ENCODE data around the gene PTRH1. TPM values are rescaled to one million over a fixed set of nuclear protein-coding genes. Genes with fewer than 3 reads are reported as not detected.

Gene PTRH1
- polyA plus RNA-seq, 1 of the 3 experiments (the other 2 are of a cell fraction), result 42.2 TPM

DNA sequence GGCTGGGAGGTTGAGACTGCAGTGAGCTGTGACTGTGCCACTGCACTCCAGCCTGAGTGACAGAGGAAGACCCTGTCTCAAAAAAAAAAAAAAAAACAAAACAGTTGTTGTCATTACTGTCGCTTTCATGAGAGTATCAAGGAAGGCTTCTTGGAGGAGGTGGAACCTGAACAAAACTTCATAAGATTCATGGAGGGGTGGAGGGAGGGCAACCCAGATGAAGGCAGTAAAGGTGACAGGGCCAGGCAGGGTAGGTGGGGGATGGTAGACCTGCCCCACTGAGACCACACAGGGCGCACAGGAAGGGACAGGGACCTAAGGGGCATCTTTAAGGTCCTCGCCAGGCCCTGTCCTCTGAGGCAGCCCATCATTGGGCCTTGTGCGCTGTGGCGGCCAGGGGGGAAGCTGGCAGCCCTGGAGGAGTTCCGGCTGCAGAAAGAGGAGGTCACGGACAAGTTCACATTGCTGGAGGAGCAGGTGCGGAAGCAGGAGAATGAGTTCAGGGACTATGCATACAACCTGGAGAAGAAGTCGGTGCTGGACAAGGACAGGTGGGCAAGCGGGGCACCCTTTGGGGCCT lies 5.2 kb downstream of the PTRH1 start:
- peaks cover 0 to 29% of the 10 kb centered on the region in 2 experiments; a peak in 1 of 4 replicates for H3K4me1 ChIP-seq (ENCODE audit: control insufficient read depth in 1 of 2, insufficient read depth in 2 of 2, low read depth in 1 of 2, low read length in 1 of 2)
- DNase-seq, result no peak
- ChIA-PET POLR2A (no interaction called here), CTCF (interaction anchor here (1.0 to 1.5 kb wide), 2 partner anchors 24 to 75 kb away, joined by 3 to 6 read pairs; partner anchors contain the start of genes CDK9 and TOR2A)
- H4K20me1 ChIP-seq (ENCODE audit: insufficient read depth), result no peaks in the 10 kb centered on the region
- H3K27ac ChIP-seq (ENCODE audit: low read depth in 2 of 2, low read length in 1 of 2), result no peak overlapping the region
- TF ChIP-seq, protein P1, sequence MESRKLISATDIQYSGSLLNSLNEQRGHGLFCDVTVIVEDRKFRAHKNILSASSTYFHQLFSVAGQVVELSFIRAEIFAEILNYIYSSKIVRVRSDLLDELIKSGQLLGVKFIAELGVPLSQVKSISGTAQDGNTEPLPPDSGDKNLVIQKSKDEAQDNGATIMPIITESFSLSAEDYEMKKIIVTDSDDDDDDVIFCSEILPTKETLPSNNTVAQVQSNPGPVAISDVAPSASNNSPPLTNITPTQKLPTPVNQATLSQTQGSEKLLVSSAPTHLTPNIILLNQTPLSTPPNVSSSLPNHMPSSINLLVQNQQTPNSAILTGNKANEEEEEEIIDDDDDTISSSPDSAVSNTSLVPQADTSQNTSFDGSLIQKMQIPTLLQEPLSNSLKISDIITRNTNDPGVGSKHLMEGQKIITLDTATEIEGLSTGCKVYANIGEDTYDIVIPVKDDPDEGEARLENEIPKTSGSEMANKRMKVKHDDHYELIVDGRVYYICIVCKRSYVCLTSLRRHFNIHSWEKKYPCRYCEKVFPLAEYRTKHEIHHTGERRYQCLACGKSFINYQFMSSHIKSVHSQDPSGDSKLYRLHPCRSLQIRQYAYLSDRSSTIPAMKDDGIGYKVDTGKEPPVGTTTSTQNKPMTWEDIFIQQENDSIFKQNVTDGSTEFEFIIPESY (IDR thresholded peaks at IDR 0.05; ENCODE audit: borderline replicate concordance, low read depth), result no peak
- TF ChIP-seq GABPA (IDR thresholded peaks at IDR 0.05; ENCODE audit: low read depth), result no peak
- TF ChIP-seq, protein P2, sequence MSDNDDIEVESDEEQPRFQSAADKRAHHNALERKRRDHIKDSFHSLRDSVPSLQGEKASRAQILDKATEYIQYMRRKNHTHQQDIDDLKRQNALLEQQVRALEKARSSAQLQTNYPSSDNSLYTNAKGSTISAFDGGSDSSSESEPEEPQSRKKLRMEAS (IDR thresholded peaks at IDR 0.05; ENCODE audit: low read depth), result no peak
- no peak for TF ChIP-seq NRF1 (IDR thresholded peaks at IDR 0.05; ENCODE audit: low read depth, low read length)
- TF ChIP-seq FOXM1 (IDR thresholded peaks at IDR 0.05; ENCODE audit: low read depth), result no peak
- TF ChIP-seq MXI1 (IDR thresholded peaks at IDR 0.05; ENCODE audit: low read depth, low read length), result no peak
- TF ChIP-seq SMC3 (IDR thresholded peaks at IDR 0.05; ENCODE audit: low read depth, low read length), result no peak
- TF ChIP-seq EP300 (IDR thresholded peaks at IDR 0.05; ENCODE audit: borderline replicate concordance in 1 of 2, low read depth in 1 of 2, low read length in 1 of 2), result no peak
- no peaks in the 10 kb centered on the region for H3F3A ChIP-seq (replicated peaks; ENCODE audit: insufficient read depth)
- H3K9ac ChIP-seq, result no peak overlapping the region
- H3K27me3 ChIP-seq (ENCODE audit: insufficient read depth), result no peaks in the 10 kb centered on the region
- H3K79me2 ChIP-seq (ENCODE audit: insufficient read depth), result peaks cover 13% of the 10 kb centered on the region; the same call in 1 of the 2 replicates
- H3K4me2 ChIP-seq, result no peak overlapping the region
- no peaks in the 10 kb centered on the region for H3K9me2 ChIP-seq
- 96% methylated on average over 9 of the region's 10 CpGs for WGBS (ENCODE audit: low lambda C conversion rate)
- H2AFZ ChIP-seq (ENCODE audit: low read depth), result no peak overlapping the region
- H3K9me3 ChIP-seq, result no peaks in the 10 kb centered on the region
- H3K4me3 ChIP-seq (ENCODE audit: low read depth in 2 of 2, low read length in 1 of 2), result no peak overlapping the region
- no peaks in the 10 kb centered on the region for H3K36me3 ChIP-seq (replicated peaks in 1 of 2; ENCODE audit: control insufficient read depth in 1 of 2, insufficient read depth in 2 of 2, low read length in 1 of 2)

DNA sequence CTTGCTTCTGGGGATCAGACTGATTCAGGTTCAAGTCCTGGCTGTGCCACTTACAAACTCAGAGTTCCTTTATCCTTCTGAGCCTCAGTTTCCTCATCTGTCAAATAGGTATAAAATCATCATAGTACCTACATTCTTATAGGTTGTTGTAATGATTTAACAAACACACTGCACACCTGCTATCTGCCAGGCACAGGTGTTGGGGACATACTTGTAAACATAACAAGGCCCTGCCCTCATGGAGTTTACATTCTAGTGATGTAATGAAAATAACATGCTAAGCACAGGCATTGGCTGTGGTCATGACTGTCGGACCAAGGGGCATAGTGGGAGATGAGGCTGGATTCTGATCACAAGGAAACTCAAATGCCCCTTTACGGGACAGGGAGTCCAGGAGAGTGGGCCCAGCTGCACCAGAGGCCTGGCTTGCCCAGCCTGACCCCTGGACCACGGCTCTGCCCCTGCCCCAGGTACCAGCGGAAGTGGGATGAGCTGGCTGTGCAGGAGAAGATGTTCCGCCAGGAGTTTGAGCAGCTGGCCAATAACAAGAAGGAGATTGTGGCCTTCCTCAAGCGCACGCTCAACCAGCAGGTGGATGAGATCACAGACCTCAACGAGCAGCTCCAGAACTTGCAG lies 6.4 kb downstream of the PTRH1 start:
- WGBS (ENCODE audit: low lambda C conversion rate), result 100% methylated on average over 3 of the region's 8 CpGs
- TF ChIP-seq NFIC (IDR thresholded peaks at IDR 0.05; ENCODE audit: borderline replicate concordance), result no peak

More for the DNA sequence above, 6.4 kb downstream of the PTRH1 start:
- no peak overlapping the region for H3K4me2 ChIP-seq
- H3K9me2 ChIP-seq, result no peaks in the 10 kb centered on the region
- H3K79me2 ChIP-seq (ENCODE audit: insufficient read depth), result peaks cover 3% of the 10 kb centered on the region; the same call in 1 of the 2 replicates
- H3K4me3 ChIP-seq (ENCODE audit: low read depth in 2 of 2, low read length in 1 of 2), result no peak overlapping the region
- no peaks in the 10 kb centered on the region for H3K36me3 ChIP-seq (replicated peaks in 1 of 2; ENCODE audit: control insufficient read depth in 1 of 2, insufficient read depth in 2 of 2, low read length in 1 of 2)
- ChIA-PET CTCF (interaction anchor here (1.5 kb wide), 1 partner anchor 26 kb away, joined by 6 read pairs; the partner anchor contains the start of gene TOR2A), POLR2A (interaction anchor here (0.7 kb wide), 1 partner anchor 11 kb away, joined by 3 read pairs; no protein-coding TSS in a partner anchor)
- no peaks in the 10 kb centered on the region for H3F3A ChIP-seq (replicated peaks; ENCODE audit: insufficient read depth)
- H3K27me3 ChIP-seq (ENCODE audit: insufficient read depth), result no peaks in the 10 kb centered on the region
- no peak overlapping the region for H3K27ac ChIP-seq (ENCODE audit: low read depth in 2 of 2, low read length in 1 of 2)
- H4K20me1 ChIP-seq (ENCODE audit: insufficient read depth), result no peaks in the 10 kb centered on the region
- H3K4me1 ChIP-seq (ENCODE audit: control insufficient read depth in 1 of 2, insufficient read depth in 2 of 2, low read depth in 1 of 2, low read length in 1 of 2), result peaks cover 0 to 27% of the 10 kb centered on the region in 2 experiments; a peak in 1 of 4 replicates
- no peak for DNase-seq
- no peaks in the 10 kb centered on the region for H3K9me3 ChIP-seq
- no peak overlapping the region for H3K9ac ChIP-seq
- H2AFZ ChIP-seq (ENCODE audit: low read depth), result no peak overlapping the region
